OCI-LY7 (cell line): ENCODE data around the gene SERPINA5. TPM values are rescaled to one million over a fixed set of nuclear protein-coding genes. Genes with fewer than 3 reads are reported as not detected.
A peak's percentile ranks its signal among the peaks of the same experiment; 100 is the strongest.

ENCODE experiments used
- Bru-seq: library from RNA; stranded (reverse); fragments of 400-500 nt; gene quantifications from one replicate; lab custom pipeline; 2021; lab: Mats Ljungman, UMichigan
- BruChase-seq, 2 experiments: library from RNA; stranded (reverse); fragments of 400-500 nt; gene quantifications; one replicate each; lab custom pipeline; 2021; lab: Mats Ljungman, UMichigan
- BruUV-seq: library from RNA; stranded (reverse); fragments of 400-500 nt; replicated peaks from 2 replicates; lab custom pipeline; 2021; lab: Mats Ljungman, UMichigan
- CTCF ChIA-PET: fragments of 300-600 bp; sonication (Branson Sonifier 250); formaldehyde crosslinking; loops from one replicate; lab custom pipeline; 2022; ENCODE audit warnings: antibody characterized with exemption; ENCODE audit not compliant: unreplicated experiment; lab: Charles Lee
- POLR2A ChIA-PET: fragments of 300-600 bp; sonication (Branson Sonifier 250); formaldehyde crosslinking; loops from one replicate; lab custom pipeline; 2022; ENCODE audit warnings: antibody characterized with exemption; lab: Charles Lee
- DNase-seq: peaks from one replicate; pipeline ENCODE4 v3.0.0-alpha.2; 2015; ENCODE audit warnings: low spot score
- H2AFZ ChIP-seq: fragments of 200-600 bp; sonication (generic), shearing (Covaris generic); 2 replicates; pipeline ENCODE4 v1.6.1; 2014; ENCODE audit warnings: mild to moderate bottlenecking, antibody characterized with exemption, low read length, moderate library complexity
- H3K27ac ChIP-seq: fragments of 200-600 bp; sonication (generic); 2 replicates; pipeline ENCODE4 v1.5.1; 2014; ENCODE audit warnings: mixed run types, low read depth, mild to moderate bottlenecking, moderate library complexity, low read length, inconsistent platforms; ENCODE audit not compliant: poor library complexity, severe bottlenecking
- H3K36me3 ChIP-seq: fragments of 200-600 bp; sonication (generic); 2 replicates; pipeline ENCODE4 v1.6.1; 2014; ENCODE audit warnings: mild to moderate bottlenecking, antibody characterized with exemption, low read length, moderate library complexity, mixed read lengths; ENCODE audit not compliant: insufficient read depth
- H3K4me1 ChIP-seq: fragments of 200-600 bp; sonication (generic); 2 replicates; pipeline ENCODE4 v1.5.1; 2014; ENCODE audit warnings: mild to moderate bottlenecking, low read length; ENCODE audit not compliant: insufficient read depth, poor library complexity, severe bottlenecking
- H3K4me2 ChIP-seq: fragments of 200-600 bp; sonication (generic); 2 replicates; pipeline ENCODE4 v1.6.1; 2014; ENCODE audit warnings: mild to moderate bottlenecking, low read length
- H3K4me3 ChIP-seq: fragments of 200-600 bp; sonication (generic); 2 replicates; pipeline ENCODE4 v1.5.1; 2014; ENCODE audit warnings: mild to moderate bottlenecking, low read depth, low read length; ENCODE audit not compliant: poor library complexity, severe bottlenecking
- H3K79me2 ChIP-seq: fragments of 200-600 bp; sonication (generic); 2 replicates; pipeline ENCODE4 v1.6.1; 2016; ENCODE audit warnings: low read depth, mild to moderate bottlenecking, low read length, moderate library complexity, mixed read lengths; ENCODE audit not compliant: insufficient read depth
- H3K9me2 ChIP-seq: fragments of 200-600 bp; sonication (generic); 2 replicates; pipeline ENCODE4 v1.6.1; 2016; ENCODE audit warnings: mild to moderate bottlenecking, low read length, mixed read lengths; ENCODE audit not compliant: insufficient read depth
- H3K9me3 ChIP-seq: fragments of 200-600 bp; sonication (generic); 2 replicates; pipeline ENCODE4 v1.6.1; 2014; ENCODE audit warnings: mild to moderate bottlenecking, mixed run types, low read length, mixed read lengths
- H4K20me1 ChIP-seq: fragments of 200-600 bp; sonication (generic); 2 replicates; pipeline ENCODE4 v1.6.1; 2014; ENCODE audit warnings: mild to moderate bottlenecking, antibody characterized with exemption, low read length, moderate library complexity, mixed read lengths; ENCODE audit not compliant: insufficient read depth
- CTCF ChIP-seq: fragments of 200-600 bp; sonication (generic); conservative IDR thresholded peaks from 2 replicates; pipeline ENCODE4 v1.5.1; 2014; ENCODE audit warnings: mild to moderate bottlenecking, antibody characterized with exemption, low read length, moderate library complexity, mixed read lengths
- EZH2phosphoT487 ChIP-seq: fragments of 200-600 bp; sonication (generic); IDR thresholded peaks from 2 replicates; pipeline ENCODE4 v1.6.1; 2018; ENCODE audit warnings: low read depth, borderline replicate concordance, mild to moderate bottlenecking, mixed run types, antibody characterized with exemption, low read length, moderate library complexity, mixed read lengths
- intact Hi-C: fragments of 100-400 bp; cut with micrococcal nuclease; formaldehyde crosslinking; loops from one replicate; pipeline ENCODE4 v1.10.0; 2022; ENCODE audit not compliant: unreplicated experiment
- long read RNA-seq: library from polyadenylated mRNA; stranded (forward); transcript quantifications from one replicate; pipeline ENCODE4 v2.0.0, GENCODE V29; 2022
- total RNA-seq, 2 experiments: library from RNA; depleted of rRNA in 1 of 2; stranded (reverse); fragments of >200 nt in 1 of 2; shearing (Covaris generic) in 1 of 2; gene quantifications; 2 replicates each; pipeline ENCODE4 v1.2.3, GENCODE V29; 2014 to 2022

SERPINA5 gene, protein sequence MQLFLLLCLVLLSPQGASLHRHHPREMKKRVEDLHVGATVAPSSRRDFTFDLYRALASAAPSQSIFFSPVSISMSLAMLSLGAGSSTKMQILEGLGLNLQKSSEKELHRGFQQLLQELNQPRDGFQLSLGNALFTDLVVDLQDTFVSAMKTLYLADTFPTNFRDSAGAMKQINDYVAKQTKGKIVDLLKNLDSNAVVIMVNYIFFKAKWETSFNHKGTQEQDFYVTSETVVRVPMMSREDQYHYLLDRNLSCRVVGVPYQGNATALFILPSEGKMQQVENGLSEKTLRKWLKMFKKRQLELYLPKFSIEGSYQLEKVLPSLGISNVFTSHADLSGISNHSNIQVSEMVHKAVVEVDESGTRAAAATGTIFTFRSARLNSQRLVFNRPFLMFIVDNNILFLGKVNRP
- total RNA-seq (2014; rRNA removed; shearing (Covaris generic)) (not detected in 2 replicates), total RNA-seq (2022) (not detected in 2 replicates), Bru-seq, nascent RNA (not detected), BruChase-seq, experiment 1, labeled RNA remaining after a 6-hour chase (not detected), BruChase-seq, experiment 2, labeled RNA remaining after a 2-hour chase (not detected)
- long read RNA-seq: 0 reads

GRCh38 chr14:94581127-94581999 is at the start of gene SERPINA5:
Gene SERPINA5 (plus strand): TSS chr14:94581426. CDS start chr14:94587363, 5,937 bp downstream.
- H3K4me3 ChIP-seq: no peak within 1 kb of the TSS
- H3K4me1 ChIP-seq: no peaks in the 10 kb centered on the region
- no peak within 1 kb of the TSS for H2AFZ ChIP-seq
- ChIA-PET CTCF (no interaction called here), POLR2A (no interaction called here)
- BruUV-seq: no TSS peak
- no peak within 1 kb of the TSS for H3K27ac ChIP-seq
- TF ChIP-seq CTCF: no peak
- TF ChIP-seq EZH2phosphoT487: no peak
- no peaks in the 10 kb centered on the region for H3K79me2 ChIP-seq
- no peaks in the 10 kb centered on the region for H3K9me2 ChIP-seq
- H3K36me3 ChIP-seq: no peaks in the 10 kb centered on the region
- no peak within 1 kb of the TSS for H3K4me2 ChIP-seq
- intact Hi-C loops: no loop called here
- no peaks in the 10 kb centered on the region for H3K9me3 ChIP-seq
- no peak for DNase-seq
- H4K20me1 ChIP-seq: no peaks in the 10 kb centered on the region

- H3K36me3 ChIP-seq: no peaks in the 10 kb centered on the region
- no TSS peak for BruUV-seq
- H3K4me1 ChIP-seq: peaks cover 3% of the 10 kb centered on the region
- H3K4me2 ChIP-seq: peak overlapping the region; percentile 29; the same call in 1 of the 2 replicates
- H3K9me2 ChIP-seq: no peaks in the 10 kb centered on the region
- ChIA-PET CTCF (no interaction called here), POLR2A (no interaction called here)
- no peak for TF ChIP-seq CTCF
- no peak for TF ChIP-seq EZH2phosphoT487
- no peak overlapping the region for H3K27ac ChIP-seq
- H3K4me3 ChIP-seq: no peak overlapping the region
- no peak for DNase-seq
- H4K20me1 ChIP-seq: no peaks in the 10 kb centered on the region
- no peak overlapping the region for H2AFZ ChIP-seq
- intact Hi-C loops: no loop called here
- no peaks in the 10 kb centered on the region for H3K79me2 ChIP-seq
- no peaks in the 10 kb centered on the region for H3K9me3 ChIP-seq
These were observed 48.8 kb upstream of the SERPINA5 start for GRCh38 chr14:94532447-94532846.
